ENCODE results near the gene RAB1A. TPM values are rescaled to one million over a fixed set of nuclear protein-coding genes. Genes with fewer than 3 reads are reported as not detected.

Gene RAB1A
- total and polyA plus RNA-seq, 2 of the 13 experiments (the other 11 are each of a cell fraction or from before 2014, with no cell fraction given) = 206 to 226 TPM

- TF ChIP-seq PBX2 (CRISPR knock-in tag; IDR thresholded peaks at IDR 0.05) = no peak
- TF ChIP-seq ZNF362 (CRISPR knock-in tag; IDR thresholded peaks at IDR 0.05; ENCODE audit: borderline replicate concordance) = no peak
- no peak for TF ChIP-seq MTF1 (CRISPR knock-in tag; IDR thresholded peaks at IDR 0.05)
- TF ChIP-seq RBM39 (IDR thresholded peaks at IDR 0.05; ENCODE audit: low read depth, low read length, poor library complexity, severe bottlenecking) = peak; percentile 97
- no peak for TF ChIP-seq MIXL1 (CRISPR knock-in tag; IDR thresholded peaks at IDR 0.05)
- peak; percentile 74; the same call in 1 of the 2 replicates for TF ChIP-seq KLF12 (CRISPR knock-in tag; IDR thresholded peaks at IDR 0.05; ENCODE audit: borderline replicate concordance)
- TF ChIP-seq SMARCC2 (IDR thresholded peaks at IDR 0.05) = no peak
- TF ChIP-seq ZNF44 (CRISPR knock-in tag; IDR thresholded peaks at IDR 0.05) = peak; percentile 36; the same call in 1 of the 2 replicates
- no peak for TF ChIP-seq SNRNP70 (IDR thresholded peaks at IDR 0.05; ENCODE audit: low read depth, low read length)
- TF ChIP-seq SP1 (IDR thresholded peaks at IDR 0.05) = no peak
- TF ChIP-seq SP1 (CRISPR knock-in tag; IDR thresholded peaks at IDR 0.05) = peak; percentile 89
- peak; percentile 83; the same call in 1 of the 2 replicates for TF ChIP-seq MTA1 (CRISPR knock-in tag; IDR thresholded peaks at IDR 0.05; ENCODE audit: borderline replicate concordance)
- peak; percentile 77 for TF ChIP-seq KDM5B (CRISPR knock-in tag; IDR thresholded peaks at IDR 0.05; ENCODE audit: borderline replicate concordance)
- TF ChIP-seq LRRFIP1 (CRISPR knock-in tag; conservative IDR thresholded peaks at IDR 0.05) = 0 out of 2 replicates have a peak, but pooled peaks have one; percentile 74
- no peak for TF ChIP-seq DBP (CRISPR knock-in tag; IDR thresholded peaks at IDR 0.05; ENCODE audit: not compliant biosample characterization)
- TF ChIP-seq MAFG (CRISPR knock-in tag; IDR thresholded peaks at IDR 0.05) = no peak
- TF ChIP-seq ZSCAN31 (CRISPR knock-in tag; IDR thresholded peaks at IDR 0.05; ENCODE audit: low read depth) = peak; percentile 74
- no peak for TF ChIP-seq ZNF101 (CRISPR knock-in tag; IDR thresholded peaks at IDR 0.05; ENCODE audit: borderline replicate concordance, low read depth)
- TF ChIP-seq MXD1 (CRISPR knock-in tag; IDR thresholded peaks at IDR 0.05) = peak; percentile 86
- no peak; the same call in 1 of the 2 replicates for TF ChIP-seq KDM3A (CRISPR knock-in tag; IDR thresholded peaks at IDR 0.05; ENCODE audit: low read depth)
- TF ChIP-seq U2AF1 (optimal IDR thresholded peaks at IDR 0.05; ENCODE audit: low read depth, low read length) = peak; percentile 63
- TF ChIP-seq BRCA1 (CRISPR knock-in tag; IDR thresholded peaks at IDR 0.05) = no peak
- peak; percentile 82 for TF ChIP-seq ZNF350 (CRISPR knock-in tag; IDR thresholded peaks at IDR 0.05; ENCODE audit: borderline replicate concordance, low read depth)
- TF ChIP-seq ZNF746 (CRISPR knock-in tag; IDR thresholded peaks at IDR 0.05) = peak; percentile 92
- no peak for TF ChIP-seq HDAC2 (CRISPR knock-in tag; IDR thresholded peaks at IDR 0.05)
These were observed at the start of gene RAB1A (continued) for GRCh38 chr2:65129826-65130663.
